GM12878 (cell line): ENCODE measurements around the gene CDC42BPB. TPM values are rescaled to one million over a fixed set of nuclear protein-coding genes. Genes with fewer than 3 reads are reported as not detected.

Source experiments
- E2F4 ChIP-seq: IDR thresholded peaks from 2 replicates; pipeline ENCODE4 v1.6.1; 2012; ENCODE audit warnings: low read depth, low read length, improper control_type of control experiment
- EED ChIP-seq: sonication (generic); IDR thresholded peaks from 2 replicates; pipeline ENCODE4 v1.6.1; 2016; ENCODE audit warnings: antibody characterized with exemption, low read depth
- GATAD2B ChIP-seq: fragments of 450-650 bp; conservative IDR thresholded peaks from 2 replicates; pipeline ENCODE4 v1.6.1; 2017; ENCODE audit warnings: low read depth, mild to moderate bottlenecking, moderate library complexity
- IKZF1 ChIP-seq: fragments of 450-650 bp; conservative IDR thresholded peaks from 2 replicates; pipeline ENCODE4 v1.6.1; 2017; ENCODE audit warnings: antibody characterized with exemption, mild to moderate bottlenecking
- NFYA ChIP-seq: IDR thresholded peaks from 2 replicates; pipeline ENCODE4 v1.6.1; 2011; ENCODE audit warnings: low read depth, mild to moderate bottlenecking, low read length, improper control_type of control experiment, borderline replicate concordance
- PRDM15 ChIP-seq: fragments of 450-650 bp; formaldehyde crosslinking; IDR thresholded peaks from 2 replicates; pipeline ENCODE4 v1.4.0; 2020; ENCODE audit warnings: mild to moderate bottlenecking, moderate library complexity
- YBX1 ChIP-seq: fragments of 450-650 bp; IDR thresholded peaks from 2 replicates; pipeline ENCODE4 v1.6.1; 2016; ENCODE audit warnings: antibody characterized with exemption
- ZNF207 ChIP-seq: fragments of 450-650 bp; IDR thresholded peaks from 2 replicates; pipeline ENCODE4 v1.6.1; 2014; ENCODE audit warnings: antibody characterized with exemption, mild to moderate bottlenecking, borderline replicate concordance
- ZNF217 ChIP-seq: fragments of 450-650 bp; IDR thresholded peaks from 2 replicates; pipeline ENCODE4 v1.6.1; 2017; ENCODE audit warnings: antibody characterized with exemption, mild to moderate bottlenecking
- ZNF622 ChIP-seq: fragments of 450-650 bp; IDR thresholded peaks from 2 replicates; pipeline ENCODE4 v1.6.1; 2017; ENCODE audit warnings: mild to moderate bottlenecking, inconsistent platforms
- ZZZ3 ChIP-seq: IDR thresholded peaks from 2 replicates; pipeline ENCODE4 v1.6.1; 2011; ENCODE audit warnings: low read depth; ENCODE audit not compliant: control insufficient read depth, insufficient read length
- polyA plus RNA-seq, 11 experiments: library from polyadenylated mRNA; depleted of rRNA in 4 of 11; unstranded in 6 of 11; stranded (reverse) in 5 of 11; fragments of >200 nt; fragmentation: Nextera tagmentation in 4 of 11; fragmentation: Illumina TruSeq in 1 of 11; extraction: Ambion mirVana in 4 of 11; extraction: Trizol in 1 of 11; gene quantifications; 1 replicate in 1 of 11; 2 replicates in 10 of 11; pipeline versions ENCODE4 v1.2.1 to v1.2.3, GENCODE V29; 2011 to 2016; ENCODE audit warnings: inconsistent platforms in 2 of 11, missing spikeins in 2 of 11, low read depth in 1 of 11
- total RNA-seq, 4 experiments: library from RNA; depleted of rRNA in 3 of 4; stranded (reverse); fragments of >200 nt in 3 of 4; fragmentation: Illumina TruSeq in 1 of 4; extraction: Trizol in 1 of 4; gene quantifications; 2 replicates each; pipeline versions ENCODE4 v1.2.1 to v1.2.3, GENCODE V29; 2013 to 2021

Gene CDC42BPB
- total and polyA plus RNA-seq, 10 of the 15 experiments (the other 5 are each of a cell fraction or from before 2014, with no cell fraction given) = 0.42 to 22.1 (median 13.3) TPM

- TF ChIP-seq PRDM15 = no peak
- no peak for TF ChIP-seq E2F4
- no peak for TF ChIP-seq EED
- no peak for TF ChIP-seq ZNF207
- no peak for TF ChIP-seq ZZZ3
- TF ChIP-seq GATAD2B = no peak
- TF ChIP-seq ZNF217 = no peak
- no peak for TF ChIP-seq YBX1
- TF ChIP-seq NFYA = no peak
- TF ChIP-seq IKZF1 = no peak
- TF ChIP-seq ZNF622 = no peak
- TF ChIP-seq, all 136 proteins: peak for 0
Measured at GRCh38 chr14:103086771-103087342, 29.5 kb upstream of the CDC42BPB start (continued).
